Measurements from ENCODE around the gene PPM1N.

The PPM1N gene

DNA sequence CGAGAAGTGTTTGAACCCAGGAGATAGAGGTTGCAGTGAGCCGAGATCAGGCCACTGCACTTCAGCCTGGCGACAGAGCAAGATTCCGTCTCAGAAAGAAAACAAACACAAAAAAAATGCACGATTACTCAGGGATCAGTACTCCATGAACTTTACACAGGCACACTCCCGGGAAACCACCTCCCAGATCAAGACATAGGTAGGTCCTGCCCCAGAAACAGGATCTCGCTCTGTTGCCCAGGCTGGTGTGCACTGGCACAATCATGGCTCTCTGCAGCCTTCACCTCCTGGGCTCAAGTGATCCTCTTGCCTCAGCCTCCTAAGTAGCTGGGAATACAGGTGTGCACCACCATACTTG, 20.2 kb downstream of the PPM1N start:
- no peak for DNase-seq (ENCODE audit: low spot score)
- TF ChIP-seq, protein P1, sequence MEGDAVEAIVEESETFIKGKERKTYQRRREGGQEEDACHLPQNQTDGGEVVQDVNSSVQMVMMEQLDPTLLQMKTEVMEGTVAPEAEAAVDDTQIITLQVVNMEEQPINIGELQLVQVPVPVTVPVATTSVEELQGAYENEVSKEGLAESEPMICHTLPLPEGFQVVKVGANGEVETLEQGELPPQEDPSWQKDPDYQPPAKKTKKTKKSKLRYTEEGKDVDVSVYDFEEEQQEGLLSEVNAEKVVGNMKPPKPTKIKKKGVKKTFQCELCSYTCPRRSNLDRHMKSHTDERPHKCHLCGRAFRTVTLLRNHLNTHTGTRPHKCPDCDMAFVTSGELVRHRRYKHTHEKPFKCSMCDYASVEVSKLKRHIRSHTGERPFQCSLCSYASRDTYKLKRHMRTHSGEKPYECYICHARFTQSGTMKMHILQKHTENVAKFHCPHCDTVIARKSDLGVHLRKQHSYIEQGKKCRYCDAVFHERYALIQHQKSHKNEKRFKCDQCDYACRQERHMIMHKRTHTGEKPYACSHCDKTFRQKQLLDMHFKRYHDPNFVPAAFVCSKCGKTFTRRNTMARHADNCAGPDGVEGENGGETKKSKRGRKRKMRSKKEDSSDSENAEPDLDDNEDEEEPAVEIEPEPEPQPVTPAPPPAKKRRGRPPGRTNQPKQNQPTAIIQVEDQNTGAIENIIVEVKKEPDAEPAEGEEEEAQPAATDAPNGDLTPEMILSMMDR (IDR thresholded peaks at IDR 0.05; ENCODE audit: extremely low read depth, missing control alignments) = no peak

DNA sequence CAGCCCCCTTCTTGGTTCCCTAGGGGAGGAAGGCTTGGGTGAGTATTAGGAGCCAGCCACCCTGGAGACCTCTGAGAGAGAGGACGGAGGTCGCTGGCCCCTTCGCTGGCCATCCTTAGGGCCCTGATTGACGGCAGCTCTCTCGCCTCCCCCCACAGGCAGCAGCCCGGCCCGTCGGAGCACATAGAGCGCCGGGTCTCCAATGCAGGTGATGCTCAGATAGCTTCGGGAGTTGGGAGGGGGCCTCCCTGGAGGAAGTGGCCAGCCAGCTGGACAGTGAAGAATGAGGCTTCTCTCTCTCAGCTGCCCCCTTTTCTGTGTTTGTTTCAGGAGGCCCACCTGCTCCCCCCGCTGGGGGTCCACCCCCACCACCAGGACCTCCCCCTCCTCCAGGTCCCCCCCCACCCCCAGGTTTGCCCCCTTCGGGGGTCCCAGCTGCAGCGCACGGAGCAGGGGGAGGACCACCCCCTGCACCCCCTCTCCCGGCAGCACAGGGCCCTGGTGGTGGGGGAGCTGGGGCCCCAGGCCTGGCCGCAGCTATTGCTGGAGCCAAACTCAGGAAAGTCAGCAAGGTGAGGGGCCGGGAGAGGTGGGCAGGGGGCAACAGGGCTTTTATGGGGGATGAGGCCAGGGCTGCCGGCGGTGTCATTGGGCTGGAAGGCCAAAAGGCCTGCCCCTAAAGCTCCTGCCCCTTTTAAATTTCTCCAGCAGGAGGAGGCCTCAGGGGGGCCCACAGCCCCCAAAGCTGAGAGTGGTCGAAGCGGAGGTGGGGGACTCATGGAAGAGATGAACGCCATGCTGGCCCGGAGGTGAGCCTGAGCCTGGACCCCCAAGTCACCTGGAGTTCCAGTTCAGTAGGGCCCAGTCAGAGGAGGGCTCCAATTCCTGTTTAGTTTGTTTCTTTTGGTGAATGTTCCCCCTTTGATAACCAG, 24.0 kb downstream of the PPM1N start:
- TF ChIP-seq, protein P1 (IDR thresholded peaks at IDR 0.05; ENCODE audit: extremely low read depth, missing control alignments) = no peak

DNA sequence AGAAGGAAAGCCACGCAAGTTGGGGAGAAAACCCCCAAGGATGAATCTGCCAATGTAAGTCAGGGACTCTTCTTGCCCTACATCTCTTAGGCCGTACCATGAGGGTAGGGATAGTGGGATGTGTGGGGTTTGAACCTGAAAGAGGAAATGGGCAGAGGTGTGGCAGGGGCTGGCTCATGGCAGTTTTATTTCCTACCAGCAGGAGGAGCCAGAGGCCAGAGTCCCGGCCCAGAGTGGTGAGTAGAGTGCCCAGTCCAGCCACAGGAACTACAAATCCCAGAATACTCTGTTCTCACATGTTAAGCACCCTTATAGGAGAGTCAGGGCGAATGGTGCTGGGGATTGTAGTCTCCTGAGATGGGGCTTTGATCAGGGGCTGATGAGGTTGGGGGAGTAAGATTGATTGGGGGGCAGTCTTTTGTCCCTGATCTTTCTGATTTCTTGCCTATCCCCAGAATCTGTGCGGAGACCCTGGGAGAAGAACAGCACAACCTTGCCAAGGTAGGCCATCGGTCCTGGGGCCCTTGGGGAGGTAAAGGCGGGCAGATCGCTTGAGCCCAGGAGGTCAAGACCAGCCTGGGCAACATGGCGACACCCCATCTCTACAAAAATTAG, 25.5 kb downstream of the PPM1N start:
- TF ChIP-seq, protein P1 (IDR thresholded peaks at IDR 0.05; ENCODE audit: extremely low read depth, missing control alignments) = peak; percentile 71
- peak; percentile 92 for DNase-seq (ENCODE audit: low spot score)

More for the DNA sequence above, 24.0 kb downstream of the PPM1N start:
- DNase-seq (ENCODE audit: low spot score) = no peak

DNA sequence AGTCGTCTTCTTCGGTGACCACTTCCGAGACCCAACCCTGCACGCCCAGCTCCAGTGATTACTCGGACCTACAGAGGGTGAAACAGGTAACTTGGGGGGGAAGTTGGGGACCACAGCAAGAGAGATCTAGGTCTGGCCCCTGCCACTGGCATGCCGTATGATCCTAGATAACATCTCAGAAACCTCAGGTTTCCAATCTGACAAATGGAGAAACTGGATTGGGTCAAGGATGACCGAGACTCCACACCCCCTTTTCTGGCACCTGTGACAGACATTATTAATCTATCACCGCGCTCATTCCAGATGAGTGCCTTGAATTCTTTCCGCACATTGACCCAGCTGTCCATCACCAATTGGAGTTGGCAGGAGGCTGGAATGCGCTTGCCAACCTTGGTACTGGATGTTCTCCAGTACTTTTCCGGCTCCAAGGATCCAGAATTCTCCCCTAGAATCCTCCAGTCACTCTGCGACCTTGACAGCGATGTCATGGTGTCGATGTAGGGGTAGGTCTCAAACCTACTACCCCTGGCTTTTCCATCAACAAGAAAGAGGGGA, 26.4 kb downstream of the PPM1N start:
- DNase-seq (ENCODE audit: low spot score) = no peak
- TF ChIP-seq, protein P1 (IDR thresholded peaks at IDR 0.05; ENCODE audit: extremely low read depth, missing control alignments) = no peak

DNA sequence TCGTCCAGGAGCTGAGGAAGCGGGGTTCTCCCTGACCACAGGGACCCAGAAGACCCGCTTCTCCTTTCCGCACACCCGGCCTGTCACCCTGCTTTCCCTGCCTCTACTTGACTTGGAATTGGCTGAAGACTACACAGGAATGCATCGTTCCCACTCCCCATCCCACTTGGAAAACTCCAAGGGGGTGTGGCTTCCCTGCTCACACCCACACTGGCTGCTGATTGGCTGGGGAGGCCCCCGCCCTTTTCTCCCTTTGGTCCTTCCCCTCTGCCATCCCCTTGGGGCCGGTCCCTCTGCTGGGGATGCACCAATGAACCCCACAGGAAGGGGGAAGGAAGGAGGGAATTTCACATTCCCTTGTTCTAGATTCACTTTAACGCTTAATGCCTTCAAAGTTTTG, 27.9 kb downstream of the PPM1N start:
- no peak for DNase-seq (ENCODE audit: low spot score)
- TF ChIP-seq, protein P1 (IDR thresholded peaks at IDR 0.05; ENCODE audit: extremely low read depth, missing control alignments) = no peak

DNA sequence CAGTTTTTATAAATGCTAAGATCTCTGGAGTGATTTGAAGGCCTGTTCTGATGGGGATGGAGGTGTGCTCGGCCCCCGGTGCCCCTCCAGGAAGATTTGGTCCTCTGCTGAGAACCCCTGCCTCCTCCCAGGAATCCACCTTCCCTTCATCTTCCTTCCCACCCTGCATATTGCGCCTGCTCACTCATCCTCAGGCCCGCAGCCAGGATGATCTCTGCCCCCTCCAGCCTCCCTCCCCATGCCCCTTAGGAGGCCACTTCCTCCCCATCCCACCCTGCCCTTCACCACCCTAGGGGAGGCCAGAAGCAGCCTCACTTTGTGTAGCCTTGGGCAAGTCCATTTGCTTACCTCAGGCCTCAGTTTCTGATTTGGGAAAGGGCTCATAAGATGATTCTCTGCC, 28.7 kb downstream of the PPM1N start:
- TF ChIP-seq, protein P1 (IDR thresholded peaks at IDR 0.05; ENCODE audit: extremely low read depth, missing control alignments) = no peak
- DNase-seq (ENCODE audit: low spot score) = no peak

DNA sequence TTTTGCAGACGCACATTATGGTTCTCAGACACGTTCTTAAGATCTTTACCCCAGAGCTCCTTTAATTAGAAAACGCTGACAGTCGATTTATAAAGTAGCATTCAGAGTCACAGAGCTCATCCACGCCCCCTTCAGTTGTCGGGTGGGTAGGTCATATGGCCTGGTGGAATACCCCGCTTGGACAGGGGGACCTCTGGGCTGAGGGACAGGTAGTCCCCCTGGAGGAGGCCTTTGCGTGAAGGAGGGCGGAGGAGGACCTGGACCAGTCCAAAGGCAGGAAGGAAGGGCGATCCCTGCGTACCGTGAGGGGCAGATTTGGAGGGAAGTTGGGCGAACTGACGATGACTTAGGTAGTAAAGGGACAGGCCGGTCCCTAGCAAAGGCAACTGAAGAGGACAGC, 29.5 kb downstream of the PPM1N start:
- DNase-seq (ENCODE audit: low spot score) = no peak
- TF ChIP-seq, protein P1 (IDR thresholded peaks at IDR 0.05; ENCODE audit: extremely low read depth, missing control alignments) = no peak
